SK-N-MC (cell line): ENCODE results near the gene NKAIN2.
"Not testable (repeated sequence)": the region's sequence is repeated elsewhere in the genome, so short reads cannot be mapped to it uniquely, and the experiment has no call there.

ENCODE experiments used
- EZH2 ChIP-seq: fragments of 200-600 bp; sonication (generic); IDR thresholded peaks from one replicate; pipeline ENCODE4 v1.6.1; 2017; ENCODE audit warnings: antibody characterized with exemption
- FOXP2 ChIP-seq: optimal IDR thresholded peaks from 2 replicates; pipeline ENCODE3; 2011; ENCODE audit warnings: mild to moderate bottlenecking, moderate library complexity; ENCODE audit not compliant: insufficient read depth; ENCODE audit errors: extremely low read length, control extremely low read depth
- POLR2AphosphoS5 ChIP-seq: IDR thresholded peaks from 2 replicates; pipeline ENCODE4 v1.6.1; 2012; ENCODE audit warnings: mild to moderate bottlenecking, low read depth, low read length, borderline replicate concordance

- not testable (repeated sequence) for TF ChIP-seq POLR2AphosphoS5, EZH2, FOXP2
These were observed 186.3 kb downstream of the NKAIN2 start for GRCh38 chr6:123989918-123990317.
